GM18499 (cell line): ENCODE data around the gene ICAM1.
"Not testable (repeated sequence)": the region's sequence is repeated elsewhere in the genome, so short reads cannot be mapped to it uniquely, and the experiment has no call there.

Experiments used
- ATAC-seq: cut with Tn5 transposase; IDR thresholded peaks from one replicate; pipeline ENCODE4 v1.9.1; 2021; ENCODE audit warnings: moderate number of reproducible peaks; ENCODE audit not compliant: insufficient read depth, unreplicated experiment

The ICAM1 gene

DNA sequence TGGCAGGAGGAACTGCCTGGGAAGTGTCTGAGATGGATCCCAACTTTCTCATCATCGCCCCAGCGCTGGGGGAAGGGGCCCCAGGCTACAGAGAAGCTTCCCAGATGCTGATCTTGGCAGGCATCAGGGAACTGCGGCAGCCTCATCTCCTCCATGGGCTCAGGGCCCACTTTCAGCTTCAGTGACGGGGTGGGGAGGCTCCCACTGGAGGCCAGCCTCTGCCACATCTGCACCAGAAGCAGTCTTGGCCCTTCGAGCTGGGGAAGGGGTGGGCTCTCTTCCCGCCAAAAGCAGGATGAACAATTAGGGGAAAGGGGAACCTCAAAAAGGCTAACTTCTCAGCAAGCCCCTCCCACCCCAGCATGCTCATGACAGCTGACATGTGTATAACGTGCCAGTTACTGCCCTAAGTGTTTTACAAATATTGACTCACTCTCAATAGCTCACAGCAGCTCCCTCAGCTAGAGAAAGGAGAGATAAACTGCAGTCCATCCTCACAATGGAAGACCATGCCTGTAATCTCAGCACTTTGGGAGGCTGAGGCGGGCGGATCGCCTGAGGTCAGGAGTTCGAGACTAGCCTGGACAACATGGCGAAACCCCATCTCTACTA, 32.6 kb upstream of the ICAM1 start:
- ATAC-seq, result no peak

DNA sequence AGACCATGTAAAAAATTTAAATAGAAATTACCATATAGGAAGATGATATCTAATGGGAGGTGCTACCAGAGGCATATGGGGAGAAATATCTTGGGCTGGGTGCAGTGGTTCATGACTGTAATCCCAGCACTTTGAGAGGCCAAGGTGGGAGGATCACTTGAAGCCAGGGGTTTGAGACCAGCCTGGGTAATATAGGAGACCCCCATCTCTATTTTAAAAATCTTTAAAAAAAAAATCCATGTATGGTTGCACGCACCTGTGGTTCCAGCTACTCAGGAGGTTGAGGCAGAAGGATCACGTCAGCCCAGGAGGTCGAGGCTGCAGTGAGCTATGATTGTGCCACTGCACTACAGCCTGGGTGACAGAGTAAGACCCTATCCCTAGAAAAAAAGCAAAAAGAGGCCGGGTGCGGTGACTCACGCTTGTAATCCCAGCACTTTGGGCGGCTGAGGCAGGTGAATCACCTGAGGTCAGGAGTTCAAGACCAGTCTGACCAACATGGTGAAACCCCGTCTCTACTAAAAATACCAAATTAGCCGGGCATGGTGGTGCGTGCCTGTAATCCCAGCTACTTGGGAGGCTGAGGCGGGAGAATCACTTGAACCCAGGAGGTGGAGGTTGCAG, 29.0 kb upstream of the ICAM1 start:
- ATAC-seq, result not testable (repeated sequence)

DNA sequence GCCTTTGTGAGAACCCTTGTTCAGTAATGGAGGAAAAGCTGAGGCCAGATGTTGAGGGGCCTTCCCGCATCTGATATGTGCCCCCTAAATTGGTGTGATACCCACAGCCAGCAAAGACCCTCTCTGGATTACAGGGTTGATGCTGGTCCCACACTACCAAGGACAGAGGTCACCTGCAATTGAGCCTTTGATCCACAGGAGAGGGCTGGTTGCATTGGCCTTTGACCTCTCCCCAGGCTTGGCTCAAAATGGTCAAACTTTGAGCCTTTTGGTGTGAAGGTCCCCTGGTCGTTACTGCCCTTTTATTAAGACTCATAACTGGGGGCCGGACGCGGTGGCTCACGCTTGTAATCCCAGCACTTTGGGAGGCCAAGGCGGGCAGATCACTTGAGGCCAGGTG, 27.3 kb upstream of the ICAM1 start:
- no peak for ATAC-seq

DNA sequence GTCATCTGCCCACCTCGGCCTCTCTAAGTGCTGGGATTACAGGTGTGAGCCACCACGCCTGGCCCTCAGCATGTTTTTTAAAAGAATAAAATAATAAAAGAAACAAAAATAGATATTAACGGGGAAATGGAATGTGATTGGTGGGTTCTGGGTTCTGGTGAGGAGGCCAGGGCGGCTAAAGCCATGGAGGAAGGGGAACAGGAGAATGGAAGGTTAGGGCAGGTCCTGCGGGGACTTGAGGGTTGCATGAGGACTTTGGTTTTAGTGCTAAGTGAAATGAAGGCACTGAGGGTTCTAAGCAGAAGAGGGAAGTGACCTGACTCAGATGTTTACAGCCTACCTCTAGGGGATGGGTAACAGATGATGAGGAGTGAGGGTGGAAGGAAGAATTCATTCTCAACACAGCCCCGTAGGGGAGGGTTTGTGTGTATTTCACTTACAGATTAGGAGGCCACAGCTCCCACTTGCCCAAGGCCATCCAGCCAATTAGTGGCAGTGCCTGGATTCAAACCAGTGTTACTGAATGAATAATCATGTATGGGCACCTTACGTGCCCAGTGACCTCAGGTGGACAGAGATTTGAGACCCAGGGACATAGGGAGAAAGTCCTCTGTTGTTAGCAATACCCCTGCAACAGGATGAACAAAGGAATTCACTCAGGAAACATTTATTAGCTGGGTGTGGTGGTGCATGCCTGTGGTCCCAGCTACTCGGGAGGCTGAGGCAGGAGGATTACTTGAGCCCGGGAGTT, 25.6 kb upstream of the ICAM1 start:
- no peak for ATAC-seq

DNA sequence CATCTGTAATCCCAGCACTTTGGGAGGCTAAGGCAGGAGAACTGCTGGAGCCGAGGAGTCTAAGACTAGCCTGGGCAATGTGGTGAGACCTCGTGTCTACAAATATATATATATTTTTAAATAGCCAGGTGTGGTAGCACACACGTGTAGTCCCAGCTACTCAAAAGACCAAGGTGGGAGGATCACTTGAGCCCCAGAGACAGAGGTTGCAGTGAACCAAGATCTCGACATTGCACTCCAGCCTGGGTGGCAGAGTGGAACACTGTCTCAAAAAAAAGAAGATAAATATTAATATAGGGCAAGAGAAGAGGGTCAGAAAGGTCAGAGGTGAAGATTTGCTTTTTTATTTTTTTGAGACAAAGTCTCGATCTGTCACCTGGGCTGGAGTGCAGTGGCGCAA, 24.4 kb upstream of the ICAM1 start:
- no peak for ATAC-seq

DNA sequence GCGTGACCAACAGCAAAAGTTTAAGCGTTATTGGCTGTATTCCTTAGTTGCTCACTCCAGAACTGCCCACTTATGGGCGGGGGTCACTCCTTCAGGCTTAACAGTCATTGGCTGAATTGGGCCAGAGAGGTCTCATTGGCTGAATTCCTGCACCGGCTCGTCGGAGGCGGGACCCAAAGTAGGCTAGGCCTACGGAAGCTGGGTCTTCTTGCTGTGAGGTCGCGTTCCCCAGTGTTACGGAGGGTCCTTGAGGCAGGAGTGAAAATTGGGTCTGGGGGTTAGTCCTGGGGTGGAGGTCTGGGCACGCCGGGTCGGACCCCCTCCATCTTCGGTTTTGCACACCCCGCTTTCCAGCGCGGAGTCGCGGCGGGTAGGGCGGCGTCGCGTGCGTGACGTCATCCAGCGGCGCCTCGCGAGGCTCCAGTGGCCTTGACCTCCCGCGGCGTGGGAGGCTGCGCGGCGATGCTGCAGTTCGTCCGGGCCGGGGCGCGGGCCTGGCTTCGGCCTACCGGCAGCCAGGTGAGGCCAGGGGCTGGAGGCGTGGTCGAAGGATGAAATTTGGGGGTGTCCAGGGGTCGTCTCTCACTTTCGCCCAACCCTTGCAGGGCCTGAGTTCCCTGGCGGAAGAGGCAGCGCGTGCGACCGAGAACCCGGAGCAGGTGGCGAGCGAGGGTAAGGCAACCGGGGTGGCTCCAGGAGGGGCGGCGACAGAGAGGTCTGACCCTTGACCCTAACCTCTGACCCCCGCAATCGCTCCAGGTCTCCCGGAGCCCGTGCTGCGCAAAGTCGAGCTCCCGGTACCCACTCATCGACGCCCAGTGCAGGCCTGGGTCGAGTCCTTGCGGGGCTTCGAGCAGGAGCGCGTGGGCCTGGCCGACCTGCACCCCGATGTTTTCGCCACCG, 18.9 kb upstream of the ICAM1 start, which contains the start of gene MRPL4:
MRPL4 (plus strand) TSS at position 423 of the 903 bp plus-strand sequence; CDS start at position 463, 40 bp downstream.
- peak; percentile 86 for ATAC-seq

DNA sequence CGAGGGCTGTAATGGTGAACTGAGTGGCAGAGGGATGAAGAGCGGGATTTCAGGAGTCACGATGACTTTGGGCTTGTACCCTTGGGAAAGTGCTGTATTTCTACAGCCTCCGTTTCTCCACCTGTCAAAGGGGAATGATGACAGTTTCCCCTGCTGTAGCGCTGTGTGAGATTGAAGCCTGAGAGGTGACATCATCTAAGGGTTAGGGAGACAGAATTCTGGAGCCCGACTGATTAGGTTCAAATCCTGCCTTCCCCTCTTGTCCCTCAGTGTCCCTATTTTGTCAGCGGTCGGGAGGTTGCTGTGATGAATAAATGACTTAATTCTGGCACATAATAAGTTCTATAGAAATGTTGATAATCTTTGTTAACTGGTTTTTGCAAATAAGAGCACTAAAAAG, 18.2 kb upstream of the ICAM1 start:
- no peak for ATAC-seq

DNA sequence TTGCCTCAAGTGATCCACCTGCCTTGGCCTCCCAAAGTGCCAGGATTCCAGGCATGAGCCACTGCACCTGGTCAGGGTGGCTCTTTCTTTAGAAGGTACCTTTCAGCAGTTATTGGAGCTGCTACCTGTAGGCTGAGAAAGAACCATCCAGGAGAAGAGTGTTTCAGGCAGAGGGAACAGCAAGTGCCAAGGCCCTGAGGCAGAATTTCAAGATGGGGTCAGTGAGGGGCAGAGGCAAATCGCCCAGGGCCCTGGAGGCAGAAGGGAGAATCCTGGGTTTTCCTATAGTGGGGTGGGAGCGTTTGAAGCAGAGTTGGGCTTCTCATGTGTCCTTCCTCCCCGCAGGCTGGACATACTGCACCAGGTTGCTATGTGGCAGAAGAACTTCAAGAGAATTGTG, 16.7 kb upstream of the ICAM1 start:
- ATAC-seq, result no peak

DNA sequence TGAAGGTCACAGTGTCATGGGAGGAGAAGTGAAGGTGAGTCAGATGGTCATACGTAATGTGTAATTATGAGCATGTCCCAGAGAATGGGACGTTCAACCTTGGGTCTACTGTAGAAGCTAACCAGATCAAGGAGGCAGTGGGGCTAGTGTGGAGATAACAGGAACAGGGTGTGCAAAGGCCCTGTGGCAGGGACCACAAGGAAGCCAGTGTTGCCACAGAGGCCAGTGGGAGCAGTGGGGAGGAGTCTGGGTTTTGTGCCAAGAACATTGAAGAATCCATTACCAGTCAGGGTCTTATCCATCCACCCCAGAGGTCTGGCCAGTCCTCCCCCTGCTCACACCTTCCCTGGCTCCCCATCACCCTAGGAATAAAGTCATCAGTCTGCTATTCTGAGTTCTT, 15.6 kb upstream of the ICAM1 start:
- no peak for ATAC-seq

DNA sequence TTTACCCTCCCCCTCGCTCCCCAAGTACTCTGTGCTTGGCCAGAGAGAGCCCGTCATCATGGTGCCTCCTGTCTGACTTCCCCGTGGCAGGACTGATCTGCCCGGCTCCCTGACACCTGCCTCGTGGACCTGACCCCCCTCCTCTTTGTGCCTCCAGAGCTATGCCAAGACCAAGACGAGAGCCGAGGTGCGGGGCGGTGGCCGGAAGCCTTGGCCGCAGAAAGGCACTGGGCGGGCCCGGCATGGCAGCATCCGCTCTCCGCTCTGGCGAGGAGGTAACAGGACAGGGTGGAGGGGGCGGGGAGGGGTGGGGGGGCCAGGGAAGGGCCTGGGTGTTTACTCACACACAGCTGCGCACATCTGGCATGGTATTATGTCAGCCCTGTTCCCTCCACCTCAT, 14.4 kb upstream of the ICAM1 start:
- ATAC-seq, result no peak

DNA sequence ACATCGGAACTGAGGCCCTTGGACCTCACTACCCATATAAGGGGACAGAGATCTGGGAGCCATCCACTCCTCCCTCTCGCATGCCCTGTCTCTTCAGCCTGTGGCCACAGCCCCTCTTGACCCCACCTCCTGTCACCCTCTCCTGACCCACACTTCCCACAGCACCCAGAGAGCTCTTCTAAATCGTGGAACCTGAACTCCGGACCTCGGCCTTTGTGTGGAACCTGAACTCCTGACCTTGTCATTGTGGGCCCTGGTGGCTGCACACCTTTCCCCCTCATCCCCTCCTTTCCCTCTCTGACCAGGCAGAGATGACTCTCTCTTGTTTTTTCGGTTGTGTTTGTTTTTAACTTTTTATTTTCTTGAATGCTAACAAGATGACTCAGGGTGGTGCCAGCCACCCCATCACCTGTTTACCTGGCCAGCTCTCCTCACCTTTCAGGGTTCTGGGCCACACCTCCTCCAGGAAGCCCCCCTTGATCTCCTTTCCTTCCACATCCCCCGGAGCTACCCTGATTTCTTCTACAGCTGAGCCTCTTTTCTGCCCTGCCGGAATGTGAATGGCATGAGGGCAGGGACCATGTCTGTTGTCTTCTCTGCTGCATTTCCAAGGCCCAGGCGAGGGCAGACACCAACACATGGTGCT, 13.8 kb upstream of the ICAM1 start:
- ATAC-seq, result no peak

DNA sequence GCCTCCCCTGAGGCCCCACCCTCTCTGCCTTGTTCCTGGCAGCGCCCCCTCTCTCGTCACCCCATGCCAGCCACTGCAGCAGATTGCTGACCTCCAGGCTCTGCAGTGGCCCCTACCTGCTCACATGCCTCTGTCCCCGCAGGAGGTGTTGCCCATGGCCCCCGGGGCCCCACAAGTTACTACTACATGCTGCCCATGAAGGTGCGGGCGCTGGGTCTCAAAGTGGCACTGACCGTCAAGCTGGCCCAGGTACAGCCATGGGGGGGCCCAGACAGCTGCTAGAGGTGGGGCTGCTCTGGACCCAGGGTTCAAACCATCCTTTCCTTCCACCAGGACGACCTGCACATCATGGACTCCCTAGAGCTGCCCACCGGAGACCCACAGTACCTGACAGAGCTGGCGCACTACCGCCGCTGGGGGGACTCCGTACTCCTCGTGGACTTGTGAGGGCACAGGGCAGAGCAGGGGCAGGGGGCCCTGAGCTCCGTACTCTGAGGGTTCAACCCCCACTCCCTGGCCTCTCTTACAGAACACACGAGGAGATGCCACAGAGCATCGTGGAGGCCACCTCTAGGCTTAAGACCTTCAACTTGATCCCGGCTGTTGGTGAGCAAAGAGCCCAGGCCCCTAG, 12.7 kb upstream of the ICAM1 start:
- ATAC-seq, result no peak

DNA sequence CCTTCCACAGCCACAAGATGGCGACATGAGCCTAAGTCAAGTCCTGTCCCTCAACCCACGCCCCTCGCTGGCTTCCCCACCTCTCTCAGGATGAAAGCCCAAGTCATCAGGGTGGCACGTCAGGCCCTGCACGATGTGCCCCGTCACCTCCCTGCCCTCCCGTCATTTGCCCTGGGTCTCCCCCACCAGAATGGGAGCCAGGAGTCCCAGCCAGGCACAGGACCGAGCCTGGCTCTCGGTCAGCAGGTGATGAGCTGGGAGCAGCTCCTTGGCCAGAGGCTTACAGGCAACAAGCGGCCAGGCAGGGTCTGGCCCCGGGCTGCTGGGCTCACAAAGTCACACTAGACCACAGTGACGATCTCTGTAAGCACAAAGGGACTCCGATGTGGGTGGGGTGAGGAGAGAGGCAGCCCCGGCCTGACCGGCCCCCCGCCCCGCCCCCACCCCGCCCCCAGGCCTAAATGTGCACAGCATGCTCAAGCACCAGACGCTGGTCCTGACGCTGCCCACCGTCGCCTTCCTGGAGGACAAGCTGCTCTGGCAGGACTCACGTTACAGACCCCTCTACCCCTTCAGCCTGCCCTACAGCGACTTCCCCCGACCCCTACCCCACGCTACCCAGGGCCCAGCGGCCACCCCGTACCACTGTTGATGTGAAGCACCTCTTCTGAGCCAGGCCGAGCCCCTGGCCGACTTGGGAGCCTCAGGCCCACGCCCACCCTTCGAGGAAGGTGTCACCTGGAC, 11.6 kb upstream of the ICAM1 start:
- ATAC-seq, result no peak

DNA sequence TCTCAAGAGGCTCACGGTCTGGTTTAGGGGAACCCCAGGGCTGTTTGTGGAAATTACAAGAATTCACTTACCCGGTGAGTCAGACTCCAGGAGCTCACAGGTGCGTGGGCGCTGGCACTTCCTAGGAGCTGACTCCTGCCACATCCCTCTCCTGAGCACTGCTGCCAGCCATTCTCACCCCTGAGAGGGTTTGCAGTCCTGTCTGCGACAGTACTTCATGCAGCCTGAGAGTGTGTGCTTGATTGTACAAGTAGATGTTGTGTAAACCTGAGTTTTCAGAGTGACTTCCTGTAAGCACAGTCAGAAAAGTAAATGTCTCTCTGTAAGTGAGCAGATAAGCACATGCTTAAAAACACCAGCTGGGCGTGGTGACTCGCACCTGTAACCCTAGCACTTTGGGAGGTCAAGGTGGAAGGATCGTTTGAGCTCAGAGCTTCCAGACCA, 10.8 kb upstream of the ICAM1 start:
- ATAC-seq, result no peak

DNA sequence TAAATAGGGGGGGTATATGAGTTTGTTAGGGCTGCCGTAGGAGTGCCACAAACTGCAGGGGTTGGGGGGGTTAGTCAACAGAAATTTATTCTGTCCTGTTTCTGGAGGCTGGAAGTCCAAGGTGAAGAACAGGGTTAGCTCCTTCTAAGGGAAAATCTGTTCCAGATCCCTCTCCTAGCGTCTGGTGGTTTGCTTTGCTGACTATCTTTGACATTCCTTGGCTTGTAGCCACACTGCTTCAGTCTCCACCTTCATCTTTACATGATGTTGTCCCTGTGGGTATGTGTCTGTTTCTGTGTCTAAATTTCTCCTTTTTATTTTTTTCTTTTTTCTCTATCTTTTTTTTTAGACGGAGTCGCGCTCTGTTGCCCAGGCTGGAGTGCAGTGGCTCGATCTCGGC, 8.1 kb upstream of the ICAM1 start:
- no peak for ATAC-seq

DNA sequence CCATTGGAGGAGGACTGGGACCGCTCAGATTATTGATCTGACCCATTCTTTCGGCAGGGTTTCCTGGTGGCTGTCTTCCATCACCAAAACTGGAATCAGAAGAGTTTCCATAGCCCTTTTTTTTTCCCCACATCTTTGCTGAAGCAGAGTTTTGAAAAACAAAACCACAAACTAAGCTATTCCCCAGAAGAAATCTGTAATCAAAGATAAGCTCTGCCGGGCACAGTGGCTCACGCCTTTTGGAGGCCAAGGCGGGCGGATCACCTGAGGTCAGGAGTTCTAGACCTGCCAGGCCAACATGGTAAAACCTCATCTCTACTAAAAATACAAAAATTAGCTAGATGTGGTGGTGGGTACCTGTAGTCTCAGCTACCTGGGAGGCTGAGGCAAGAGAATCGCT, 4.2 kb upstream of the ICAM1 start:
- no peak for ATAC-seq

DNA sequence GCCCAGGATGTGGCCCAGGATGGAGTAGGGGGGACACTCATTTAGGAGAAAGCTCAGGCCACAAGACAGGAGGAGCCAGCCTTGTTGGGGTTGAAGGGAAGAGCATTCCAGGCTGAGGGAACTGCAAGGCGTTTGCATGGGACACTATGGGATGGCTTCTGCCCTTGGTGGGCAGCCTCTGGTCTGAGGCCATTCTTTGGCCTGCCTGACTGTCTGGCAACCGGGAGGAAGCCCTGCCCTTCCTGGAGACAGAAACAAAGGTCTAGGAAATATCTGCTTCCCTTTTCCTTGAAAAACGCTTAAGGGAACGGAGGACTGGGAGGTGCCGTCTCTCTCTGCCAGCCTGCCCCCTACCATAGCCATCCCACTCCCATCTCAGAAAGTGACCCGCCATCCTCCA, 2.8 kb upstream of the ICAM1 start:
- ATAC-seq, result no peak

DNA sequence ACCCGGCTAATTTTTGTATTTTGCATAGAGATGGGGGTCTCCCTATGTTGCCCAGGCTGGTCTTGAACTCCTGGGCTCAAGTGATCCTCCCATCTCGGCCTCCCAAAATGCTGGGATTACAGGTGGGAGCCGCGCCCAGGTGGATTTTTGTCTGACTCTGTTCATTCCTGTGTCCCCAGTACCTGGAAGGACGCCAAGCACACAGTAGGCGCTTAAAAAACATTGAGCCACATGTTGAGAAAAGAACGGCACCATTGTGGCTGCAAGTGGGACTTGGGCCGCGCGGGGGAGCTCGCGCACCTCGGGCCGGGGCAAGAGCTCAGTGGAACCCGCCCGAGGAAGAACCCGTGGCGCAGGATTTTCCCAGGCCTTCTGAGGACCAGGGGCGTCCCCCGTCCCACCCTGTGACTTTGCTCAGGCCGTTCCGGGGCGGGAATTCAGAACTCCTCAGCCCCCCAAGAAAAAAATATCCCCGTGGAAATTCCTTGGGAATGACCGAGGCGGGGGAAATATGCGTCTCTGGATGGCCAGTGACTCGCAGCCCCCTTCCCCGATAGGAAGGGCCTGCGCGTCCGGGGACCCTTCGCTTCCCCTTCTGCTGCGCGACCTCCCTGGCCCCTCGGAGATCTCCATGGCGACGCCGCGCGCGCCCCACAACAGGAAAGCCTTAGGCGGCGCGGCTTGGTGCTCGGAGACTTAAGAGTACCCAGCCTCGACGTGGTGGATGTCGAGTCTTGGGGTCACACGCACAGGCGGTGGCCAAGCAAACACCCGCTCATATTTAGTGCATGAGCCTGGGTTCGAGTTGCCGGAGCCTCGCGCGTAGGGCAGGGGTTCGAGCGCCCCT, 1.4 kb upstream of the ICAM1 start:
- no peak for ATAC-seq
